Measurements from ENCODE around the gene CDC37.

Gene CDC37

GRCh38 chr19:10403137-10404021 is at the start of gene CDC37:
TSS of gene CDC37 (minus strand) at chr19:10403542. CDS start at chr19:10403479, 63 bp downstream.
- peak; percentile 92 for FAIRE-seq
- peak; percentile 98 for DNase-seq (ENCODE audit: insufficient read length, low spot score)

GRCh38 chr19:10450853-10451609 is 47.7 kb upstream of the CDC37 start:
- FAIRE-seq (no peak), DNase-seq (ENCODE audit: insufficient read length, low spot score) (no peak)

GRCh38 chr19:10450191-10450852 is 47.0 kb upstream of the CDC37 start:
- DNase-seq (ENCODE audit: insufficient read length, low spot score) (no peak), FAIRE-seq (no peak)

GRCh38 chr19:10449037-10449436 is 45.7 kb upstream of the CDC37 start:
- DNase-seq (ENCODE audit: insufficient read length, low spot score), result no peak
- FAIRE-seq, result no peak

- FAIRE-seq (no peak), DNase-seq (ENCODE audit: insufficient read length, low spot score) (no peak)
Observed at GRCh38 chr19:10442698-10443097, 39.4 kb upstream of the CDC37 start.

- FAIRE-seq (no peak), DNase-seq (ENCODE audit: insufficient read length, low spot score) (no peak)
Observed at GRCh38 chr19:10439588-10439987, 36.2 kb upstream of the CDC37 start.

- DNase-seq (ENCODE audit: insufficient read length, low spot score) (no peak), FAIRE-seq (no peak)
Observed at GRCh38 chr19:10433131-10433536, 29.8 kb upstream of the CDC37 start.

GRCh38 chr19:10432736-10433130 is 29.4 kb upstream of the CDC37 start:
- DNase-seq (ENCODE audit: insufficient read length, low spot score) (no peak), FAIRE-seq (no peak)

GRCh38 chr19:10431943-10432735 is 28.8 kb upstream of the CDC37 start:
- no peak for DNase-seq (ENCODE audit: insufficient read length, low spot score)
- FAIRE-seq, result no peak

- DNase-seq (ENCODE audit: insufficient read length, low spot score), result no peak
- no peak for FAIRE-seq
Observed at GRCh38 chr19:10431254-10431942, 28.1 kb upstream of the CDC37 start.

GRCh38 chr19:10430505-10431253 is 27.3 kb upstream of the CDC37 start:
- DNase-seq (ENCODE audit: insufficient read length, low spot score), result no peak
- FAIRE-seq, result no peak

- DNase-seq (ENCODE audit: insufficient read length, low spot score) (no peak), FAIRE-seq (no peak)
Observed at GRCh38 chr19:10428996-10429381, 25.6 kb upstream of the CDC37 start.

- FAIRE-seq, result no peak
Observed at GRCh38 chr19:10427169-10427568, 23.8 kb upstream of the CDC37 start.

GRCh38 chr19:10424011-10424637 is 20.8 kb upstream of the CDC37 start:
- DNase-seq (ENCODE audit: insufficient read length, low spot score) (peak; percentile 92), FAIRE-seq (peak; percentile 16)

More at GRCh38 chr19:10427169-10427568, 23.8 kb upstream of the CDC37 start:
- DNase-seq (ENCODE audit: insufficient read length, low spot score), result no peak

GRCh38 chr19:10422846-10423245 is 19.5 kb upstream of the CDC37 start:
- FAIRE-seq, result no peak
- DNase-seq (ENCODE audit: insufficient read length, low spot score), result no peak

GRCh38 chr19:10422046-10422461 is 18.7 kb upstream of the CDC37 start:
- no peak for DNase-seq (ENCODE audit: insufficient read length, low spot score)
- FAIRE-seq, result no peak

GRCh38 chr19:10421240-10422045 is 18.1 kb upstream of the CDC37 start:
- FAIRE-seq (no peak), DNase-seq (ENCODE audit: insufficient read length, low spot score) (no peak)

All from HTR-8/SVneo (cell line).